ENCODE results near the gene RPL22L1.

DNA sequence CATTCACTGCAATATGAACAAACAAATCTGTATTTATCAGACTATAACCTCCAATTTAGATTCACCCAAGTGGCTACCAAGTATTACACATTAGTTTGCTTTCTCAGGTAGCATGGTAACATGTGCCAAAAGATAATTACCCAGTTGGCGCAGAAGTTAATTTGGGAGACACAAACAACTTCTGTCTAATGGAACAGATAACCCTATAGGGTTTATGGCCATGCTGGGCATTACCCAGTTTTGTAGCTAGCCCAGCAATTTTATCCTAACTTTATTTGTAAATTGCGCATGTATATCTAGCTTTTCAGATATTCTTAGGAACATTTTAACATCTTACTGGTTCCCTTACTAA lies 780 bp downstream of the RPL22L1 start:
- TF ChIP-seq, protein P1, sequence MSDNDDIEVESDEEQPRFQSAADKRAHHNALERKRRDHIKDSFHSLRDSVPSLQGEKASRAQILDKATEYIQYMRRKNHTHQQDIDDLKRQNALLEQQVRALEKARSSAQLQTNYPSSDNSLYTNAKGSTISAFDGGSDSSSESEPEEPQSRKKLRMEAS (IDR thresholded peaks at IDR 0.05) = no peak
- TF ChIP-seq, protein P2, sequence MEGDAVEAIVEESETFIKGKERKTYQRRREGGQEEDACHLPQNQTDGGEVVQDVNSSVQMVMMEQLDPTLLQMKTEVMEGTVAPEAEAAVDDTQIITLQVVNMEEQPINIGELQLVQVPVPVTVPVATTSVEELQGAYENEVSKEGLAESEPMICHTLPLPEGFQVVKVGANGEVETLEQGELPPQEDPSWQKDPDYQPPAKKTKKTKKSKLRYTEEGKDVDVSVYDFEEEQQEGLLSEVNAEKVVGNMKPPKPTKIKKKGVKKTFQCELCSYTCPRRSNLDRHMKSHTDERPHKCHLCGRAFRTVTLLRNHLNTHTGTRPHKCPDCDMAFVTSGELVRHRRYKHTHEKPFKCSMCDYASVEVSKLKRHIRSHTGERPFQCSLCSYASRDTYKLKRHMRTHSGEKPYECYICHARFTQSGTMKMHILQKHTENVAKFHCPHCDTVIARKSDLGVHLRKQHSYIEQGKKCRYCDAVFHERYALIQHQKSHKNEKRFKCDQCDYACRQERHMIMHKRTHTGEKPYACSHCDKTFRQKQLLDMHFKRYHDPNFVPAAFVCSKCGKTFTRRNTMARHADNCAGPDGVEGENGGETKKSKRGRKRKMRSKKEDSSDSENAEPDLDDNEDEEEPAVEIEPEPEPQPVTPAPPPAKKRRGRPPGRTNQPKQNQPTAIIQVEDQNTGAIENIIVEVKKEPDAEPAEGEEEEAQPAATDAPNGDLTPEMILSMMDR (IDR thresholded peaks at IDR 0.05; ENCODE audit: low read depth, low read length, missing input control) = no peak
- TF ChIP-seq RXRA (IDR thresholded peaks at IDR 0.05) (no peak), JUND (IDR thresholded peaks at IDR 0.05) (no peak), RAD21 (IDR thresholded peaks at IDR 0.05) (no peak), EGR1 (IDR thresholded peaks at IDR 0.05; ENCODE audit: low read depth in 2 of 2) (no peak), TAF1 (conservative IDR thresholded peaks at IDR 0.05) (no peak)
